Ovary (tissue), 9 donors: ENCODE measurements around the gene MRPL55. TPM values are rescaled to one million over a fixed set of nuclear protein-coding genes. Genes with fewer than 3 reads are reported as not detected.
A peak's percentile ranks its signal among the peaks of the same experiment; 100 is the strongest.

Experiments
- DNase-seq, 5 donors: peaks; one replicate each; pipeline ENCODE4 v3.0.0-alpha.2; 2019 to 2020
- H3K27ac ChIP-seq, 2 donors: fragments of 200-600 bp; one replicate each; pipeline versions ENCODE4 v1.5.1 to v1.8.0; 2019 to 2022
- H3K27me3 ChIP-seq: fragments of 200-600 bp; one replicate; pipeline ENCODE4 v1.8.0; 2022
- H3K36me3 ChIP-seq: fragments of 200-600 bp; sonication (generic); one replicate; pipeline ENCODE4 v1.5.1; 2019
- H3K4me1 ChIP-seq: one replicate; pipeline ENCODE4 v1.8.1; 2013; ENCODE audit warnings: mild to moderate bottlenecking, moderate library complexity; ENCODE audit not compliant: insufficient read depth
- H3K4me3 ChIP-seq: fragments of 200-600 bp; sonication (generic); one replicate; pipeline ENCODE4 v1.5.1; 2017
- H3K9me3 ChIP-seq, 2 donors: fragments of 200-600 bp in 1 of 2; sonication (generic) in 1 of 2; one replicate each; pipeline versions ENCODE4 v1.5.1 to v1.8.1; 2013 to 2019; ENCODE audit warnings: mild to moderate bottlenecking in 1 of 2, moderate library complexity in 1 of 2
- CTCF ChIP-seq, 3 donors: fragments of 450-650 bp in 2 of 3; fragments of 200-600 bp in 1 of 3; IDR thresholded peaks; one replicate each; pipeline versions ENCODE4 v1.5.1 to v1.8.0; 2016 to 2022; ENCODE audit warnings: antibody characterized with exemption in 3 of 3, mild to moderate bottlenecking in 1 of 3
- EP300 ChIP-seq: sonication (generic); formaldehyde crosslinking; IDR thresholded peaks from one replicate; pipeline ENCODE4 v1.6.1; 2017; ENCODE audit warnings: antibody characterized with exemption
- POLR2A ChIP-seq: fragments of 450-650 bp; IDR thresholded peaks from one replicate; pipeline ENCODE4 v1.6.1; 2017; ENCODE audit warnings: antibody characterized with exemption, mild to moderate bottlenecking, moderate library complexity
- WGBS, 3 donors: extraction: QIAGEN DNeasy Blood & Tissue Kit in 1 of 3; methylation state at CpG; one replicate each; pipeline versions ENCODE4 v1.1.5 to v1.1.7; 2013 to 2017; 5-methylcytosine and 5-hydroxymethylcytosine counted together
- intact Hi-C, 4 donors: fragments of 100-400 bp; cut with DNase I; formaldehyde crosslinking; loops; one replicate each; pipeline versions ENCODE4 v1.11.0 to v1.15.1; 2022 to 2023
- polyA plus RNA-seq, 2 donors: library from polyadenylated mRNA; stranded (reverse); fragments of 200-250 nt in 1 of 2; fragments of 350-450 nt in 1 of 2; fragmentation: Illumina TruSeq in 1 of 2; extraction: RNeasy Lipid Tissue Mini Kit (QIAGEN cat#74804) in 1 of 2; gene quantifications; one replicate each; pipeline ENCODE4 v1.2.3, GENCODE V29; 2013 to 2014
- total RNA-seq, 7 donors: library from RNA; depleted of rRNA in 2 of 7; stranded (reverse); fragments of >200 nt in 2 of 7; fragmentation: NEBNext Ultra II Directional in 3 of 7; extraction: Animal tissue kit (Norgen Biotek cat#: 25700) in 3 of 7; gene quantifications; one replicate each; pipeline versions ENCODE4 v1.1.0 to v1.2.4, GENCODE V29; 2016 to 2023
- donor health status: DM: no; HTN: no; CAD: no; lungs with moderate emphysema.
- donor health status: DM: no; HTN: no; CAD: no.
- donor health status: Bipolar disorder and iron deficiency.
- donor health status: DM: yes; HTN: yes; CAD: no.
- donor health status: DM: no; HTN: no; CAD: no.
- donor health status: DM: yes; HTN: yes; CAD: no.

The MRPL55 gene
- total and polyA plus RNA-seq, 9 donors, result 14.6 to 98.5 (median 43.3) TPM

GRCh38 chr1:228071839-228072657, 37.1 kb downstream of the MRPL55 start:
- Histone ChIP-seq H3K4me1 (peaks cover 4% of the 10 kb centered on the region), H3K36me3 (no peaks in the 10 kb centered on the region), H3K4me3 (no peak overlapping the region), H3K9me3 (no peaks in the 10 kb centered on the region), H3K27me3 (no peaks in the 10 kb centered on the region), H3K27ac (no peak overlapping the region)
- intact Hi-C loops, result no loop called here
- DNase-seq, result peak in 1 of 5 donors; percentile 26
- TF ChIP-seq CTCF (IDR thresholded peaks at IDR 0.05), result no peak
- no peak for TF ChIP-seq EP300
- TF ChIP-seq POLR2A, result no peak
- 53 to 68% (median 55%) methylated on average over 7 of the region's 7 CpGs for WGBS, 3 donors

GRCh38 chr1:228070851-228071250, 38.2 kb downstream of the MRPL55 start:
- H3K27ac ChIP-seq, result no peak overlapping the region
- WGBS, 3 donors, result 71 to 84% (median 80%) methylated on average over 3 of the region's 3 CpGs
- no peaks in the 10 kb centered on the region for H3K27me3 ChIP-seq
- peaks cover 4% of the 10 kb centered on the region for H3K4me1 ChIP-seq
- TF ChIP-seq CTCF (IDR thresholded peaks at IDR 0.05) (no peak), EP300 (no peak), POLR2A (no peak)
- H3K4me3 ChIP-seq, result no peak overlapping the region
- no peak for DNase-seq
- intact Hi-C loops, result no loop called here
- no peaks in the 10 kb centered on the region for H3K9me3 ChIP-seq
- H3K36me3 ChIP-seq, result no peaks in the 10 kb centered on the region

DNA sequence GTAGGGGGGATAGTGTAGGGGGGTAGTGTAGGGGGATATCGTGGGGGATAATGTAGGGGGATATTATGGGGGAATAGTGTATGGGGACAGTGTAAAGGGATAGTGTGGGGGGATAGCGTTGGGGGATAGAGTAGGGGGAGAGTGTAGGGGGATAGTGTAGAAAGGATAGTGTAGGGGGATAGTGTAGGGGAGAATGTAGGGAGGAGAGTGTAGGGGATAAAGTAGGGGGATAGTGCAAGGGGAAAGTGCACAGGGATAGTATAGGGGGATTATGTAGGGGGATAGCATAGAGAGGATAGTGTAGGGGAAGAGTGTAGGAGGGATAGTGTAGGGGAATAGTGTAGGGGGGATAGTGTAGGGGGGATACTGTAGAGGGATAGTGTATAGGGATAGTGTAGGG, 38.9 kb downstream of the MRPL55 start:
- 59 to 72% (median 68%) methylated on average over 2 of the region's 2 CpGs for WGBS, 3 donors

DNA sequence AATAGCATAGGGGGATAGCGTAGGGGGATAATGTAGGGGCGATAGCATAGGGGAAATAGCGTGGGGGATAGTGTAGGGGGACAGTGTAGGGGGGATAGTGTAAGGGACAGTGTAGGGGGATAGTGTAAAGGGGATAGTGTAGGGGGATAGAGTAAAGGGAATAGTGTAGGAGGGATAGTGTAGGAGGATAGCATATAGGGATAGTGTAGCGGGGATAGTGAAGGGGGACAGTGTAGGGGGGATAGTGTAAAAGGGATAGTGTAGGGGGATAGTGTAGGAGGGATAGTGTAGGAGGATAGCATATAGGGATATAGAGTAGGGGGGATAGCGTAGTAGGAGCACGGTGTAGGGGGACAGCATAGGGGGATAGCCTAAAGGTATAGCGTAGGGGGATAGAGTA, 40.7 kb downstream of the MRPL55 start:
- H3K9me3 ChIP-seq, result no peaks in the 10 kb centered on the region
- no peak for TF ChIP-seq EP300
- no peak for TF ChIP-seq CTCF (IDR thresholded peaks at IDR 0.05)
- no peak for TF ChIP-seq POLR2A
- no peak for DNase-seq
- 63 to 72% (median 71%) methylated on average over 7 of the region's 7 CpGs for WGBS, 3 donors
- H3K27me3 ChIP-seq, result no peaks in the 10 kb centered on the region
- no peaks in the 10 kb centered on the region for H3K36me3 ChIP-seq
- intact Hi-C loops, result loop anchor here in 1 of 4 donors (2.0 kb wide), 1 partner anchor 116 kb away; no protein-coding TSS in a partner anchor
- H3K27ac ChIP-seq, result no peak overlapping the region
- H3K4me3 ChIP-seq, result no peak overlapping the region
- H3K4me1 ChIP-seq, result peaks cover 4% of the 10 kb centered on the region

More for the DNA sequence above, 38.9 kb downstream of the MRPL55 start:
- Histone ChIP-seq H3K36me3 (no peaks in the 10 kb centered on the region), H3K9me3 (no peaks in the 10 kb centered on the region), H3K4me3 (no peak overlapping the region), H3K27me3 (no peaks in the 10 kb centered on the region), H3K27ac (no peak overlapping the region), H3K4me1 (peaks cover 4% of the 10 kb centered on the region)
- intact Hi-C loops, result no loop called here
- DNase-seq, result no peak
- TF ChIP-seq CTCF (IDR thresholded peaks at IDR 0.05), result no peak
- no peak for TF ChIP-seq POLR2A
- no peak for TF ChIP-seq EP300
